Mucosa of descending colon (tissue), 3 donors: ENCODE data around the gene MSANTD1. TPM values are rescaled to one million over a fixed set of nuclear protein-coding genes. Genes with fewer than 3 reads are reported as not detected.
"Not testable (repeated sequence)": the region's sequence is repeated elsewhere in the genome, so short reads cannot be mapped to it uniquely, and the experiment has no call there.

Source experiments
- ATAC-seq: fragments of 200-7000 bp; cut with Tn5 transposase; one replicate; pipeline ENCODE4 v1.9.1; 2020; ENCODE audit warnings: mild to moderate bottlenecking, moderate library complexity
- DNase-seq, 3 donors: peaks; one replicate each; pipeline ENCODE4 v3.0.0-alpha.2; 2020
- H3K36me3 ChIP-seq: fragments of 200-600 bp; one replicate; pipeline ENCODE4 v1.8.0; 2021; ENCODE audit warnings: low read depth, mild to moderate bottlenecking
- H3K4me1 ChIP-seq: fragments of 200-600 bp; one replicate; pipeline ENCODE4 v1.8.0; 2021; ENCODE audit warnings: low read depth, mild to moderate bottlenecking
- H3K4me3 ChIP-seq: fragments of 200-600 bp; one replicate; pipeline ENCODE4 v1.8.0; 2021; ENCODE audit warnings: mild to moderate bottlenecking
- H3K9me3 ChIP-seq: fragments of 200-600 bp; one replicate; pipeline ENCODE4 v1.8.0; 2021; ENCODE audit warnings: mild to moderate bottlenecking
- intact Hi-C, 2 donors: fragments of 100-400 bp; cut with DNase I in 1 of 2; cut with micrococcal nuclease in 1 of 2; formaldehyde crosslinking; loops; one replicate each; pipeline versions ENCODE4 v1.11.0 to v1.11.1; 2022; cut with DNase I, micrococcal nuclease
- total RNA-seq, 3 donors: library from RNA; stranded (reverse); fragmentation: NEBNext Ultra II Directional in 2 of 3; extraction: Animal tissue kit (Norgen Biotek cat#: 25700) in 2 of 3; gene quantifications; one replicate each; pipeline versions ENCODE4 v1.2.1 to v1.2.4, GENCODE V29; 2021 to 2023
- TF ChIP-seq, protein P1 (sequence below): fragments of 200-600 bp; IDR thresholded peaks from one replicate; pipeline ENCODE4 v1.8.0; 2022; ENCODE audit warnings: antibody characterized with exemption, mild to moderate bottlenecking
- donor health status: DM: no; HTN: no; CAD: no; lungs with moderate emphysema.
- donor health status: DM: no; HTN: no; CAD: no.
- donor health status: DM: no; HTN: yes; CAD: no.

Gene MSANTD1
- total RNA-seq, 3 donors from 2014 or later: 0.58 to 1.3 (median 0.69) TPM

DNA sequence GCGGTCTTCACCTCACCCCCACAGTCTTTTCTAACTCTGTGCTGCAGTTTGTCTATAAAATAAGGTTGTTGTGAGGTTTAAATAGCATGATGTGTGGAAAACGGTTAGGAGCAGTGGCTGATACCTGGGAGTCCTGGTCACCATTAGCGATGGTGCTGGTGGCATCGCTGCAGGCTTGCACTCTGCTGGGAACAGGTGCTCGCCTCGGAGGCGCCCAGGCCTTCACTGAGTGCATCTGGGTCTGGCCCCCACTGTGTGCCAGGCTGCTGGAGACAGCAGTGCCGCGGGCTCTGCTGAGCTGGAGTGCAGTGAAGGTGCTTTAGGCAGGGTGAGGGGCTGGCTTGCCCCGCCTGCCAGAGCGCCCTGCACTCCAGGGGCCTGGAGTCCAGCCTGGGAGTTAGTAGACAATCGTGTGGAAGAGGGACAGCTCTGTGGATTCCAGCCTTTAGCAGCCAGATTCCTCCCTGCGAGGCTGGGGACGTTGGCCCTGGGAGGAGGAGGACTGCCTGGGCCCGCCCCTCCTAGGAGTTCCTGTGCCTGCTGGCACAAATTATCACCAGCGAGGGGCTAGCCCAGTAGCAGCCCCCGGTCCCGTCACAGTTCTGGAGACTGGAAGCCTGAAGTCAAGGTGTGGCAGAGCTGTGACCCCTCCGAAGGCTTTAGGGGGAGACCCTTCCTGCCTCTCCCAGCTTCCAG lies 51.2 kb downstream of the MSANTD1 start:
- no peaks in the 10 kb centered on the region for H3K9me3 ChIP-seq
- TF ChIP-seq, protein P1, sequence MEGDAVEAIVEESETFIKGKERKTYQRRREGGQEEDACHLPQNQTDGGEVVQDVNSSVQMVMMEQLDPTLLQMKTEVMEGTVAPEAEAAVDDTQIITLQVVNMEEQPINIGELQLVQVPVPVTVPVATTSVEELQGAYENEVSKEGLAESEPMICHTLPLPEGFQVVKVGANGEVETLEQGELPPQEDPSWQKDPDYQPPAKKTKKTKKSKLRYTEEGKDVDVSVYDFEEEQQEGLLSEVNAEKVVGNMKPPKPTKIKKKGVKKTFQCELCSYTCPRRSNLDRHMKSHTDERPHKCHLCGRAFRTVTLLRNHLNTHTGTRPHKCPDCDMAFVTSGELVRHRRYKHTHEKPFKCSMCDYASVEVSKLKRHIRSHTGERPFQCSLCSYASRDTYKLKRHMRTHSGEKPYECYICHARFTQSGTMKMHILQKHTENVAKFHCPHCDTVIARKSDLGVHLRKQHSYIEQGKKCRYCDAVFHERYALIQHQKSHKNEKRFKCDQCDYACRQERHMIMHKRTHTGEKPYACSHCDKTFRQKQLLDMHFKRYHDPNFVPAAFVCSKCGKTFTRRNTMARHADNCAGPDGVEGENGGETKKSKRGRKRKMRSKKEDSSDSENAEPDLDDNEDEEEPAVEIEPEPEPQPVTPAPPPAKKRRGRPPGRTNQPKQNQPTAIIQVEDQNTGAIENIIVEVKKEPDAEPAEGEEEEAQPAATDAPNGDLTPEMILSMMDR: no peak
- no peak overlapping the region for H3K4me3 ChIP-seq
- no peak for DNase-seq
- H3K4me1 ChIP-seq: no peaks in the 10 kb centered on the region
- no peak for ATAC-seq
- no peaks in the 10 kb centered on the region for H3K36me3 ChIP-seq
- intact Hi-C loops: no loop called here

- H3K36me3 ChIP-seq, DNase-seq, ATAC-seq, intact Hi-C loops, H3K4me3 ChIP-seq, H3K4me1 ChIP-seq, H3K9me3 ChIP-seq: not testable (repeated sequence)
Measured at GRCh38 chr4:3300882-3301281, 51.9 kb downstream of the MSANTD1 start.

DNA sequence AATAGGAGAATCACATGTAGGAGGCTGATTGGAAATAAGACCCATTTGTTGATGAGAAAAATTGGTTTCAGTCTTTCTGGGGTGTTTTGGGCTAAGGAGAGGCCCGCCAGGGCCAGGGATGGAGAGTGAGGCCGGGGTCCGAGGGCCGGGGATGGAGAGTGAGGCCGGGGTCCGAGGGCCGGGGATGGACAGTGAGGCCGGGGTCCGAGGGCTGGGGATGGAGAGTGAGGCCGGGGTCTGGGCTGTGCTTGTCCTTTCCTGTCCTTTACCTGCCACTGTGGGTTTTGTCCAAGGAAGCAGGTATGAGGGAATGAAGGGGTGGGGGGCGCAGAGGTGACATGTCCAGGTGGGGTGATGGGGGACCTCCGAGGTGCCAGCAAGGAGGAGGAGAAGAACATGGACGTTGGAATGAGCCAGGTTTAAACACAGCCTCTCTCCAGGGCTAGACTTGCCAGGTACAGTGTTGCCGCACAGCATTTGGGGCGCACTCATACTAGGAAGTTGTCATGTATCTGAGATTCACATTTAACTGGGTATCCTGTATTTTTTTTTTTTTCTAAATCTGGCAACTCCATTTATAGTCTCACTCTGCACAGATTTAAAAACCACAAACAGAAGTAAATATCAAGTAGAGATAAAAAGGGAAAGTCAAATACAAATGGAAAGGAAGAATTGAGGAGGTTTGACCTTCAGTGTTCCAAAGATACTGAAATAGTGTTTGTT lies 52.7 kb downstream of the MSANTD1 start:
- DNase-seq: no peak
- intact Hi-C loops: no loop called here
- Histone ChIP-seq H3K4me3 (no peak overlapping the region), H3K9me3 (no peaks in the 10 kb centered on the region), H3K36me3 (no peaks in the 10 kb centered on the region), H3K4me1 (no peaks in the 10 kb centered on the region)
- TF ChIP-seq, protein P1: no peak
- ATAC-seq: no peak

- TF ChIP-seq, protein P1: no peak
- Histone ChIP-seq H3K9me3 (no peaks in the 10 kb centered on the region), H3K4me1 (no peaks in the 10 kb centered on the region), H3K36me3 (no peaks in the 10 kb centered on the region), H3K4me3 (no peak overlapping the region)
- intact Hi-C loops: no loop called here
- peak; percentile 67 for ATAC-seq
- DNase-seq: peak in 1 of 3 donors; percentile 67
Measured at GRCh38 chr4:3302173-3302785, 53.3 kb downstream of the MSANTD1 start.

- Histone ChIP-seq H3K9me3 (no peaks in the 10 kb centered on the region), H3K4me1 (no peaks in the 10 kb centered on the region), H3K4me3 (no peak overlapping the region), H3K36me3 (no peaks in the 10 kb centered on the region)
- peak; percentile 9 for ATAC-seq
- peak in 1 of 3 donors; percentile 46 for DNase-seq
- TF ChIP-seq, protein P1: no peak
- intact Hi-C loops: no loop called here
Measured at GRCh38 chr4:3302786-3303564, 54.0 kb downstream of the MSANTD1 start.
